Choroid plexus epithelial cell (primary cell): ENCODE results near the gene WNK4.

ENCODE experiments used
- DNase-seq: peaks from one replicate; pipeline ENCODE4 v3.0.0-alpha.2; 2010; ENCODE audit warnings: low read depth
- H3K4me3 ChIP-seq: 2 replicates; pipeline ENCODE4 v1.5.1; 2011; ENCODE audit warnings: low read depth, mild to moderate bottlenecking, control low read depth, low read length, moderate library complexity
- TF ChIP-seq, protein P1 (sequence below): conservative IDR thresholded peaks from 2 replicates; pipeline ENCODE4 v1.5.1; 2011; ENCODE audit warnings: low read depth, mild to moderate bottlenecking, control low read depth, inconsistent platforms, low read length, moderate library complexity

WNK4 gene

DNA sequence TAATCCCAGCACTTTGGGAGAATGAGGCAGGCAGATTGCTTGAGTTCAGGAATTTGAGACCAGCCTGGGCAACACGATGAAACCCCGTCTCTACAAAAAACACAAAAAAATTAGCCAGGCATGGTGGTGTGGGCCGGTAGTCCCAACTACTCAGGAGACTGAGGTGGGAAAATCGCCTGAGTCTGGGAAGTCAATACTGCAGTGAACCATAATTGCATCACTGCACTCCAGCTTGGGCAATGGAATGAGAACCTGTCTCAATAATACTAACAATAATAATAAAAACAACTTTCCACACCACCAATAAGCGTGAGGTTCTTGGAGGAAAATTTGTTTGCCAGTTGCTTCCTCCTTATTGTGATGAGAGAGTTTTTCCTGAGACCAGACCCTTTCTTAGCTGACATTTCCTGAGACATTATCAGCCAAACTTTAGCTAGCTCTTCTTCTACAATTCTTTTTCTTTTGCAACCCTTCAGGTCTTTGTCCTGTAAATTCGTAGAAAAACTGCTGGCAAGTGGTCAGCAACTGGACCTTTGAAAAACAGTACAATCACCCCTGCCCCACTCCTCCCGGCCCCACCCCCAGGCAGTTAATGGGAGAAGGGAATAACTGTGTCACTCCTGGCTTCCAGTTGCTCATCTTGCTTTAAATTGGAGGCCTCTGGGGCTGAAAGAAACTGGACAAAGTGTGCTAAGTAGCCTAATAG lies 32.1 kb upstream of the WNK4 start:
- TF ChIP-seq, protein P1, sequence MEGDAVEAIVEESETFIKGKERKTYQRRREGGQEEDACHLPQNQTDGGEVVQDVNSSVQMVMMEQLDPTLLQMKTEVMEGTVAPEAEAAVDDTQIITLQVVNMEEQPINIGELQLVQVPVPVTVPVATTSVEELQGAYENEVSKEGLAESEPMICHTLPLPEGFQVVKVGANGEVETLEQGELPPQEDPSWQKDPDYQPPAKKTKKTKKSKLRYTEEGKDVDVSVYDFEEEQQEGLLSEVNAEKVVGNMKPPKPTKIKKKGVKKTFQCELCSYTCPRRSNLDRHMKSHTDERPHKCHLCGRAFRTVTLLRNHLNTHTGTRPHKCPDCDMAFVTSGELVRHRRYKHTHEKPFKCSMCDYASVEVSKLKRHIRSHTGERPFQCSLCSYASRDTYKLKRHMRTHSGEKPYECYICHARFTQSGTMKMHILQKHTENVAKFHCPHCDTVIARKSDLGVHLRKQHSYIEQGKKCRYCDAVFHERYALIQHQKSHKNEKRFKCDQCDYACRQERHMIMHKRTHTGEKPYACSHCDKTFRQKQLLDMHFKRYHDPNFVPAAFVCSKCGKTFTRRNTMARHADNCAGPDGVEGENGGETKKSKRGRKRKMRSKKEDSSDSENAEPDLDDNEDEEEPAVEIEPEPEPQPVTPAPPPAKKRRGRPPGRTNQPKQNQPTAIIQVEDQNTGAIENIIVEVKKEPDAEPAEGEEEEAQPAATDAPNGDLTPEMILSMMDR = no peak
- H3K4me3 ChIP-seq = no peak overlapping the region
- no peak for DNase-seq

DNA sequence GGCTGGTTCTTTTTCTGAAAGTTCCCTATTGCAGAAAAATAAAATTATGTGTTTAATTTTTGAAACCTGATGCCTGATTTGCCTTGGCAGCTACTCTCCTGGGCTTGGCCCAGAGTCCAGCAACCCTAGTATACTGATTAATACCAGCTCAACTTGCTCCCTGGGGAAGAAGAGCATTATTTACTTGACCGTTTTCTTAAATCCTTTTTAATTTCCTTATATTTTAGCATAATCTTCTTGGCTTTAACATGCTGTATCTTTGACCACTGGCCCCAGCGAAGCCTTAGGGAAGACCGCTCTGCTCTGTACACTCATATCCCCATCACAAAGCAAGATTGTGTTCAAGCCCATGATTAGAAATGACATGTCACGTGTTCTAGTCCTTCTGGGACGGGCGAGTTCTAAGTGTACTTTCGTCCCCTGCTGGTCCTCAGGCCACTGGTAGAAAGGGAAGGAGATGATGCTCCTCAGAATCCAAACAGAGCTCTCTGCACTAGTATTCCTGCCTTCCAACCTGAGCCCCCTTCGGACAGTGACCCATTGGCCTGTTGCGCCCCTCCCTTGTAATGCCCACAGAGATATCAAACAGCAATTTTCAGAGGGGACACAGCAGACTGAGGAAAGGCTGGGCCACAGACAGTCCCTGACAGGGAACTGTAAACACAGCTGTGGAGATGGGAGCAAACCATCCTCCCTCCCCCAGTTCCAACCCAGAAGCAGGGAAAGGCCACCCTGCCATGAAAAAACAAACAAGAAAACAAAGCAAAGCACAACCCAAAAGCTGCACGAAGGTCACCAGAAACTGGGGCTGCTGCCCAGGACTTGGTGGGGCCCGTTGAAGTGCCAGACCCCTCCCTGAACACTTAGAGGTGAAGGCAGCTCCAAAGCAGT lies 31.3 kb upstream of the WNK4 start:
- TF ChIP-seq, protein P1 = no peak
- no peak for DNase-seq
- no peak overlapping the region for H3K4me3 ChIP-seq

GRCh38 chr17:42750739-42751344 lies 29.6 kb upstream of the WNK4 start:
- no peak overlapping the region for H3K4me3 ChIP-seq
- no peak for DNase-seq
- TF ChIP-seq, protein P1 = no peak

DNA sequence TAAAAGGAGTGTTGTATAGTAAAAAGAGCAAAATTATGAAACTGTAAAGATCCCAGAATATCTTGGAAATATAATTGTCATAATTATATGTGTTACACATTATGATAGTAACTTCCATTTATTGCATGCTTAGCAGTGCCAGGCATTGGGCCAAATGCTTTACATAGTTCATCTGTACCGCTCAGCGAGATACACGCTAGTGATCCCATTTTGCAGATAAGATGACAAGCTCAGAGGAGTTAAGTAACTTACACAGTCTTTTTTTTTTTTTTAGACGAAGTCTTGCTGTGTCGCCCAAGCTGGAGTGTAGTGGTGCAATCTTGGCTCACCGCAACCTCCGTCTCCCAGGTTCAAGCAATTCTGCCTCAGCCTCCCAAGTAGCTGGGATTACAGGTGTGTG lies 28.8 kb upstream of the WNK4 start:
- H3K4me3 ChIP-seq = no peak overlapping the region
- peak; percentile 68 for DNase-seq
- TF ChIP-seq, protein P1 = no peak

GRCh38 chr17:42754782-42755181 lies 25.6 kb upstream of the WNK4 start:
- peak; percentile 33 for DNase-seq
- TF ChIP-seq, protein P1 = no peak
- no peak overlapping the region for H3K4me3 ChIP-seq

DNA sequence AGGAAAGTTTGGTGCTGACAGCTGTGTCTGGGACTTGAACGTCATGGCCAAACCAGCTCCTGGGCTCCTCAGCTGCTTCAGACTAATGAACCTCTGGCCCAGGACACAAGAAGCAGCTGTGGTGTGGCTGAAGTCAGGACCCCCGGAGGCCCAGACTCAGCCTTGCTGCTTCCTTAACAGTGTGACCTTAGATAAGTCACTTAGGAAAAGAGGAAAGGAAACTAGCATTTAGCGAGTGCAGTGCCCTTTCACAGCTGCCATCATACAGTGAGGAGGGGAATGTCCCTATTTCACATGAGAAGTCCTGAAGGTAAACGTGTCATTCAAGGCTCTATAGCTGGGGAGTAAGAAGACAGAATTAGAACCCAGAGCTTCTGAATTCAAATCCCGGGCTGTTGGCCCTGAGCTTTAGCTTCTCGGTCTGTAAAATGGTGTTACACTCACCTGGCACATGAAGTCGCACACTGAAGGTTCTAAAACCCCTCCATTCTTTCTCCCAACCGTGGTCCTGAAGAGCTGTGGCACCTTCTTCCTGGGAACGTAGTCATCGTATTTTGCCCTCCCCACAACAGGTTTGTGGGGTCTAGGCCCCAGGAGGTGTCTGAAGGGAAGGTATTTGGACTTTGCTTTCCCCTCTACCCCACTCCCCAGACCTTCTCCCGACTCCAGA lies 20.3 kb upstream of the WNK4 start:
- TF ChIP-seq, protein P1 = no peak
- H3K4me3 ChIP-seq = no peak overlapping the region
- no peak for DNase-seq
